HG02884 (cell line): Measurements from ENCODE around the gene RTBDN.
"Not testable (repeated sequence)": the region's sequence is repeated elsewhere in the genome, so short reads cannot be mapped to it uniquely, and the experiment has no call there.

Source experiments
- ATAC-seq: cut with Tn5 transposase; IDR thresholded peaks from one replicate; pipeline ENCODE4 v1.9.1; 2021; ENCODE audit warnings: mild to moderate bottlenecking, moderate library complexity; ENCODE audit not compliant: unreplicated experiment

The RTBDN gene

DNA sequence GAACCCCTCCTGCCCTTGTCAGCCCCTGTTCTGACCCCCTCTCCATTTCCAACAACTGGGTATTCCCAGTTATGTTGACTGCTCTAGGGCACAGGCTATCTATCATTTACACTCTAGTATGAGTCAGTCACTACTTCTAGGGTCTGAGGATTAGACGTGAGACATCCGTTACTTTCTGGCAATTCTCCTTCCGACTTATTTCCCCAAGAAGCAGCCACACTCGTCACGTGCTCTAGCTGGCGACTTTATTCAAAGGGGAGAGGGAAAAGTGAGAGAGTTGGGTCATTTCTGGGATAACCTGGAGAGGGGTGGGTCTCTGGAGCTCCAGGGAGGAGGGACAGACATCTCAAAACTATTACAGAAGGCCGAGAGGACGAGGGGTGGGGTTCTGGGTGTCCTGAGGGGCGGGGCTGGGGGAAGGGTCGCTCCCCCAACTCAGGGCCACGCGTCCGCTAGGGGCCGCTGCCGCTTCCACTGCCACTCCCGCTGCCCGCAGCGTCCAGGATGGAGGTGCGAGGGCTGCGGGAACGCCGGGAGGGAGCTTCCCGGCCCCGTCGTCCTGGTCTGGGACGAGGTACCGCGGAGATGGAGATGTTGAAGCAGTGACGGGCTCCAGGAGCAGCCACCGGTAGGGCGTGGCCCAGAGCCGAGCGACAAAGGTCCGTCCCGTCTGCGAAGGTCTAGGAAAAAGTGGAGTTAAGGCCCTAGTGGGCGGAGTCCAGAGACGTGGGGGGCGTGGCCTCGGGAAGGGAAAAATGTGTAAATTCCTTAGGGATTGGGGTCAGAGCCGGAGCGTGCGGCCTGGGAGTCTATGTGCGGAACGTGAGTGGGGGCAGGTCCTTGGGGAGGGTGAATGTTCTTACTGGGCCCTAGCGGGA lies 8.9 kb downstream of the RTBDN start:
- ATAC-seq, result no peak

GRCh38 chr19:12821761-12822160 lies 12.6 kb downstream of the RTBDN start:
- ATAC-seq, result no peak

DNA sequence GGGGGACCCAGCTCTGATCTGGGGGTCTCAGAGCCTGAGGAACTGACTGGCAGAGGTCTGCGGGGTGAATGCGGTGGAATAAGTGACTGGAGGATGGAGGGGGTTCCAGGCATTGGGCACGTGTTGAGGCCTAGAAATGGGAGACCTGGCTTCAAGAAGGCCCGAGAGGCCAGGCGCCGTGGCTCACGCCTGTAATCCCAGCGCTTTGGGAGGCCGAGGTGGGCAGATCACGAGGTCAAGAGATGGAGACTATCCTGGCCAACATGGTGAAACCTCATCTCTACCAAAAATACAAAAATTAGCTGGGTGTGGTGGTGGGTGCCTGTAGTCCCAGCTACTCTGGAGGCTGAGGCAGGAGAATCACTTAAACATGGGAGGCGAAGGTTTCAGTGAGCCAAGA lies 16.6 kb downstream of the RTBDN start:
- ATAC-seq, result not testable (repeated sequence)

GRCh38 chr19:12817188-12817587 lies 17.2 kb downstream of the RTBDN start:
- not testable (repeated sequence) for ATAC-seq

GRCh38 chr19:12815088-12815487 lies 19.3 kb downstream of the RTBDN start:
- no peak for ATAC-seq

DNA sequence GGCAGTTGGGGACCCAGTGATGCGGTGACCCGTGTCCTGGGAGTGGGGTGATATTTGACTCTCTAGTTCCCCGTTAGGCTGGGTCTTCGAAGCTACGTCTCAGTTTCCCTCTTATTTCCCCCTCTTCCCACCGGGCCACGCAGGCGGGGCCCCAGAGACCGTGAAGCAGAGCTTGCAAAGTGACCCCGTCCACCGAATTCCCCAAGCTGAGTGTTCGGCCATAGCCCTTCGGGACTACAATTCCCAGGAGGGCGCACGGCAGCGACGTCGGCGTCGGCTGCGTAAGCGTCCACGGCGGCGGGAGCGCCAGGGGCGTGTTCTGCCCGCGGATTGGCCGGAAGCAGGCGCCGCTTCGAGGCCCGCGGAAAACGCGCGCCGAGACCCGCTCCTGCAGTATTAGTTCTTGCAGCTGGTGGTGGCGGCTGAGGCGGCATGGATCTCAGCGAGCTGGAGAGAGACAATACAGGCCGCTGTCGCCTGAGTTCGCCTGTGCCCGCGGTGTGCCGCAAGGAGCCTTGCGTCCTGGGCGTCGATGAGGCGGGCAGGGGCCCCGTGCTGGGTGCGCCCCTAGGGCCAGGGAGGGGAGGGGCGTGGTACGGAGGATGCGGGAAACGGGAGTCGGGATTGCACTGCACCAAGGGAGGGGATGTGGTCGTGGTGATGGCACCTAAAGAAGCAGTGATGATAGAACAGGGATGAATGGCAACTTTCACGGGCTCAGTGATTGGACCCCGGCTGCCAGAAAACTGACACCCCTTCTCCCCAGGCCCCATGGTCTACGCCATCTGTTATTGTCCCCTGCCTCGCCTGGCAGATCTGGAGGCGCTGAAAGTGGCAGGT lies 27.9 kb downstream of the RTBDN start, which contains the start of gene RNASEH2A:
RNASEH2A (plus strand) TSS at position 343 of the 840 bp plus-strand sequence; CDS start at position 433, 90 bp downstream.
- peak; percentile 69 for ATAC-seq

- ATAC-seq, result no peak
These were observed 30.3 kb downstream of the RTBDN start for GRCh38 chr19:12804051-12804450.

- ATAC-seq, result no peak
These were observed 31.9 kb downstream of the RTBDN start for GRCh38 chr19:12802267-12803106.

DNA sequence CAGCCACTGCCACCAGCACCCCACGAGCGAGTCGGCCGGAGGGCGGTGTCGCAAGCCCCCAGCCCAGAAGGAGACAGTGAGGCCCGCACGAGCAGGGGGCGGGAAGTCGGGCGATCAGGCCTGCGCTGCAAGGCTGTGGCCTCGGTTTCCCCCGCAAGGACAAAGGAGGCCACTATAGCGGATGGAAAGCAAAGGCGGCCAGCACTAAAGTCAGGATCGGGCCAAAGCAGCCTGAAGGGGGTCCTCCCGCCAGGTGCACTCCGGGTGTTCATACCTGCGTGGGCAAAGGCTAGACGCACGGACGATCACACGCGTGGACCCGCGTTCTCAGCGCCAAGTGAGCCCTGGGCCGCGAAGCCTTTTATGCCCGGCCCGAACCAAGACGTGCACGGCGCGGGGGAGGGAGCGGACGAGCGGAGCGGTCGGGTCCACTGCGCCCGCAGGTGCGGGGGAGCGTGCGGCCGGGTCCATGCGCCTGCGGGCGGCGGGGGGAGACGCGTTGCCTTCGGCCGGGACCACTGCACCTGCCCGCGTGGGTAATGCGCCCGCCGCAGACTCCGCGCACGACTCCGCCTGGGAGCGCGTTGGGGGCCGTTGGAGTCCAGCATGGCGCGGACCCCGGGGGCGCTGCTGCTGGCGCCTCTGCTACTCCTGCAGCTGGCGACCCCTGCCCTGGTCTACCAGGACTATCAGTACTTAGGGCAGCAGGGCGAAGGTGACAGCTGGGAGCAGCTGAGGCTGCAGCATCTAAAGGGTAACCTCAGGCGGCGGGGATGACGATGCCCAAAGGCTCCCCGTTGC lies 32.7 kb downstream of the RTBDN start, which contains the start of the genes PRDX2 and THSD8:
PRDX2 (minus strand) TSS at position 335 of the 801 bp plus-strand sequence. CDS start 539 bp downstream, outside the sequence.
THSD8 (plus strand) TSS at position 604 of the 801 bp plus-strand sequence; CDS start at position 607, 3 bp downstream.
- ATAC-seq, result no peak

DNA sequence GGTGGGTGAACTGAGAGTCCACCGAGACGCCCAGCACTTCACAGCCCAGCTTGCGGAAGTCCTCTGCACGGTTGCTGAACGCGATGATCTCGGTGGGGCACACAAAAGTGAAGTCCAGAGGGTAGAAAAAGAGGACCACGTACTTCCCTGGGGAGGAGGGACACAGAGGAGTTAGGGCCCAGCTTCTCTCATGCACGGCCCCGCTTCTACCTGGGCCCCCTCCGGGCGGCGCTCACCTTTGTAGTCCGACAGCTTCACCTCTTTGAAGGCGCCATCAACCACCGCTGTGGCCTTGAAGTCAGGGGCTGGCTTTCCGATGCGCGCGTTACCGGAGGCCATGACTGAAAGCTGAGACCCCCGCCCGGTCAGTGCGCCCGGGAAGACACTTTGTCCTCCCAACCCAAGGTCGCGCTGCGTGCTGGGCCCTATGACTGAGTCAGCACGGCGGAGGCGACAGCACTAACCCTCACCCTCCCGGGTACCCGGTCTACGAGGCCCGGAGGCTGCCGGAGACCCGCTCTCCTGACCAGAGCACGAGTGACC lies 33.4 kb downstream of the RTBDN start:
- ATAC-seq, result no peak

- no peak for ATAC-seq
These were observed 34.0 kb downstream of the RTBDN start for GRCh38 chr19:12800466-12800770.

- no peak for ATAC-seq
These were observed 34.5 kb downstream of the RTBDN start for GRCh38 chr19:12799742-12800465.

DNA sequence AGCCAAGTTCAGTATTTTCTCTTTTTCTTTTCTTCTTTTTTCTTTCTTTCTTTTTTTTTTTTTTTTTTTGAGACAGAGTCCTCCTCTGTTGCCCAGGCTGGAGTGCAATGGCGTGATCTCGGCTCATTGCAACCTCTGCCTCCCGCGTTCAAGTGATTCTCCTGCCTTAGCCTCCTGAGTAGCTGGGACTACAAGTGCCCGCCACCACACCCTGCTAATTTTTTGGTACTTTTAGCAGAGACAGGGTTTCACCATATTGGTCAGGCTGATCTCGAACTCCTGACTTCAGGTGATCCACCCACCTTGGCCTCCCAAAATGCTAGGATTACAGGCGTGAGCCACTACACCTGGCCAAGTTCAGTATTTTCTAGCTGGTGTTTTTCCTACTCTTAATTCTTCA lies 36.8 kb downstream of the RTBDN start:
- not testable (repeated sequence) for ATAC-seq

DNA sequence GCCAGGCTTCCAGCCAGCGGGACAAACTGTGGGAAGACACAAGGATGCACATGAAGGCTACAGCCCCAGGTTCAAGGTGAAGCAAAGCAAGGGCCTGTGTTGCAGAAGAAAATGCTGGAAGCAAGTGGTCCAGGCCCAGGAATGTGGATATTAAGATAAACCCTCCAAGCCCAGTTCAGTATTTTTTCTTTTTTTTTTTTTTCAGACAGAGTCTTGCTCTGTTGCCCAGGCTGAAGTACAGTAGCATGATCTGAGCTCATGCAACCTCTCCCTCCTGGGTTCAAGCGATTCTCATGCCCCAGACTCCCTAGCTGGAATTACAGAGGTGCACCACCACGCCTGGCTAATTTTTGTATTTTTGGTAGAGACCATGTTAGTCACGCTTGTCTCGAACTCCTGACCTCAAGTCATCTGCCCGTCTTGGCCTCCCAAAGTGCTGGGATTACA lies 37.2 kb downstream of the RTBDN start:
- no peak for ATAC-seq

DNA sequence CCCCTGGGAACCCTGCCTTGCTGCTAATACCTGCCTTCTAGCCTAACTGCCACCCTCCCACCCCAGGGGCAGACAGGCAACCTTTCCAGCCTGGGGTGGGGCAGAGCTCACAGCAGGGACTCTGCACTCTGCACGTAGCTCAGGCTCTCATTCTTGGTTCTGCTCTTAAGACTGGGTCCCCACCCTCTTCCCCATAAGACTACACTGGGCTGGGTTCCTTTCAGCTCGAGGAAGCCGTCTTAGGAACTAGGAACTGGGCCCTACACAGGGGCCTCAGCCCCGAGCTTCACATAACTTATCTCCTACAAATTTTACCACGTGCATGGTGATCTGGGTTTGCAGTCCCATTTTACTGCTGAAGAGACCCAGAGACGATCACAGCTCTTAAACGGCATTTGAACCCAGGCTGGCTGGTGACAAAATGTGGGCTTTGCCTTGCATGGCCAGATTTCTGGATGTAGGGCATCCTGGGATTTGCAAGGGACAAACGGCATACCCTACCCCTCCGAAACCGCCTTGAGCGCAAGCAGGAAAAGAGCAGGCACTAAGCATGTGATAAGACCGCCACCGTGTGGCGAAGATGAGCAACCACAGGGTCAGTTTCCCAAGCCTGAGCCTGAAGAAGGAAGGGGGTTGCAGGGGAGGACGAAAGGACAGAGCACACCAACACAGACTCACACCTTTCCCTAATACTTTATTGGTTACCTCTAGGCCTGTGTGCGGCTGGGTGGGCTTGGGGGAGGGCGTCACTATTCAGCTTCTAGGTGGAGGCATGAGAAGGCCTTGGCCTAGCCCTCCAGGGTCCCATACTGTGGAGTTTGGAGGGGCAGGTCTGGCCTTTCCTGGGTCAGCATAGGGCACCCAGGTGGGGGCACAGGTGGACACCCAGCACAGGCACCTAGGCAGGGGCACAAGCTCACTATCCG lies 38.0 kb downstream of the RTBDN start:
- ATAC-seq, result no peak

DNA sequence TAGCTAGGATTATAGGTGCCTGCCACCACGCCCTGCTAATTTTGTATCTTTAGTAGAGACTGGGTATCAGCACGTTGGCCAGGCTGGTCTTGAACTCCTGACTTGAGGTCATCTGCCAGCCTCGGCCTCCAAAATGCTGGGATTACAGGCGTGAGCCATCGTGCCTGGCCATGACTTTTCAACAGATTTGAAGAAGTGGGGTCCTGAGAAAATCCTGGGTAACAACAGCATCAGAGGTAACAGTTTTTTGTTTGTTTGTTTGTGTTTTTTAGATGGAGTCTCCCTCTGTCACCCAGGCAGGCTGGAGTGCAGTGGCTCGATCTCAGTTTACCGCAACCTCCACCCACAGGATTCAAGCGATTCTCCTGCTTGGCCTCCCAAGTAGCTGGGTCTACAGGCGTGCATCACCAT lies 39.4 kb downstream of the RTBDN start:
- no peak for ATAC-seq

GRCh38 chr19:12794196-12794941 lies 40.0 kb downstream of the RTBDN start:
- ATAC-seq, result no peak
